Epithelial cell of proximal tubule (primary cell): Measurements from ENCODE around the gene ABCG8. TPM values are rescaled to one million over a fixed set of nuclear protein-coding genes. Genes with fewer than 3 reads are reported as not detected.

ENCODE experiments used
- DNase-seq: peaks from one replicate; pipeline ENCODE4 v3.0.0-alpha.2; 2011; ENCODE audit warnings: low read depth
- H3K4me3 ChIP-seq: 2 replicates; pipeline ENCODE4 v1.5.1; 2011; ENCODE audit warnings: low read depth, mild to moderate bottlenecking, low read length
- CTCF ChIP-seq: conservative IDR thresholded peaks from 2 replicates; pipeline ENCODE4 v1.5.1; 2012; ENCODE audit warnings: low read depth, mild to moderate bottlenecking, low read length
- total RNA-seq: library from RNA; depleted of rRNA; stranded (reverse); fragments of >200 nt; gene quantifications from 2 replicates; pipeline ENCODE4 v1.2.3, GENCODE V29; 2015

Gene ABCG8
- total RNA-seq, 1 donor from 2014 or later = not detected

- no peak overlapping the region for H3K4me3 ChIP-seq
- TF ChIP-seq CTCF = no peak
- DNase-seq = no peak
These were observed 52.1 kb downstream of the ABCG8 start for GRCh38 chr2:43890855-43891254.

DNA sequence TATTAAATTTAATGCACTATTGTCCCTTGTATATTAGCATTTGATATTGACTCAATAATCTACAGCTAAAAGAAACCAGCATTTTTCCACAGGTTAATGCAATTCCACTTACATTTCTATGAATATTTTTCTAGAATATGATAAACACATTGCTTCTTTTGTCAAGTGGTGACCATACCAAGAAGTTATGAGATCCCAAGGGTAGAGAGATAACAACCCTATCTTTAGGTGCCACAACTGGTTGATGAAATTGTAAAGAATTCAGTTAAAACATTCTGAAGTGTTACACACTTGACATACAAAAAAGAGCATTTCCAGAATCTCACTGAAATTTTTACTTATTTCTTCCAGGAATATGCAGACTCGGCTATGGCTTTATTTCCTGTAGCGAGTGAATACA, 56.0 kb downstream of the ABCG8 start:
- TF ChIP-seq CTCF = no peak
- H3K4me3 ChIP-seq = no peak overlapping the region
- DNase-seq = no peak

- no peak for DNase-seq
- no peak for TF ChIP-seq CTCF
- no peak overlapping the region for H3K4me3 ChIP-seq
These were observed 58.1 kb downstream of the ABCG8 start for GRCh38 chr2:43896906-43897305.

DNA sequence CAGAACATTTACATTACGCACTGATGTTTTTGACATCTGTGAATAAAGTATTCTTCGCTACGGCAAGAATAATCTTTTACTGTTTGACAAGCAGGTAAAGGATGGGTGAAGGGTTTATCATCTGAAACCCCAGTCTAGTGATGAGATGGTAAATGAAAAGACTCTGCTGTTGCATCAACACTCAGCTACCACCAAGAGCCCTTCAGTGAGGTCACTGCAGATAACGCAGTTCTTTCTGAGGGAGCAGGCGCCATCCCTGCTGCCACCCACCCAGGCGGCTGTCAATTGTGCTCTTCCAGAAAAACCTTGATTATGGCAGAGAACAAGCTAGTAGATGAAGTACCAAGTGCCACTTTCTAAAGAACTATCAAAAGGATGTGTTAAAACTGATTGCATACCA, 58.7 kb downstream of the ABCG8 start:
- TF ChIP-seq CTCF = no peak
- H3K4me3 ChIP-seq = no peak overlapping the region
- DNase-seq = no peak

DNA sequence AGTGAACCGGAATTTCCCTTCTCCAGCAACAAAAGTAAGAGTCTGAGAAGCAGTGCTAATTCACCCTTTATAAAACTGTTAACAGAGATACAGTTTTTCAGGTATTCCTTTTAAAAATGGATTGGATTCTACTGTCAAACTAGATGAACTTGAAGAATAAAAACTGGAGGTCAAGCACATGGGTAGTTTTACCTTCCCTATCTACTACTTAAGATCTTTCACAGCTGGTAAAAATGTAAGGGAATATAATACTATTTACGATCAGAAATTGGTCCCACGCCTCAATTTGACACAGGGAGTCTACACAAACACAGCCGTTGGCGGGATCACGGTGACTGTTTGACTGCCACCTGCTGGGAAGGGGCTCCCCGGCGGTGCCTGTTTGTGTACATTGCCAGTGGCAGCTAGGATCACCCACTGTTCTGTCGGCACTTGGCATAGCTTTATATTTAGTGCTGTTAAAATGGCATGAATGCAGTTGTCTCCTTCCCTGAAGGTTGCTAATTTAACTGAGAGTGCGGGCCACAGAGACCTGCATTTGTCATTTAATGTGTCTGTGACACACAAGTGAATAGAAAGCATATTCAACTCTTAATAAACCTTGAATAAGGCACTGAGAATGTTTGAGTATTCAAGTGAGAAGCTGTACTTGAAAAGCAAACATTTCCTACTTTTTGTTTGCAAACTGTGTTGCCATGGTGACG, 59.5 kb downstream of the ABCG8 start:
- peak; percentile 43 for TF ChIP-seq CTCF
- H3K4me3 ChIP-seq = no peak overlapping the region

GRCh38 chr2:43898838-43899346, 60.1 kb downstream of the ABCG8 start:
- TF ChIP-seq CTCF = no peak
- DNase-seq = no peak

More for the DNA sequence above, 59.5 kb downstream of the ABCG8 start:
- no peak for DNase-seq

DNA sequence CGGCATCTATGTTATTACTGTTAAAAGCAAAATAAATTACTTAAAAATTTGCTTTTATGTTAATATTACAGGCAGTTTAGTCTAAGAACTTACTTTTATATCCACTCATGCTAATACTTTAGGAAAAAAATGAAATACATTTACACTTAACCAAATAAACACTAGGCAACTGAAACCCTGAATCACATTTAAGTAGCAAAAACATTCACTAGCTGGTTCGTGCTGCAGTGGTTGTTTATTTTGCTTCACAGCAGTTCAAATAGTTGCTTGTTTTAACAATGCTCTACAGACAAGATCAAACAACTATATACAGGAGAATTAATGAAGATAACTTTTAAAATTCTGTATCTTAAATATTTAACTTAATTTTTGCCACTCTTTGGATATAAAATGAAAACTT, 60.8 kb downstream of the ABCG8 start:
- TF ChIP-seq CTCF = no peak
- DNase-seq = no peak
- no peak overlapping the region for H3K4me3 ChIP-seq

More at GRCh38 chr2:43898838-43899346, 60.1 kb downstream of the ABCG8 start:
- no peak overlapping the region for H3K4me3 ChIP-seq
